GM10248 (cell line): Measurements from ENCODE around the gene SEC22B.
A peak's percentile ranks its signal among the peaks of the same experiment; 100 is the strongest.
"Not testable (repeated sequence)": the region's sequence is repeated elsewhere in the genome, so short reads cannot be mapped to it uniquely, and the experiment has no call there.

Experiments
- CTCF ChIA-PET: fragments of 300-600 bp; sonication (Branson Sonifier 250); formaldehyde crosslinking; extraction: SDS; loops from one replicate; lab custom pipeline; 2021; ENCODE audit warnings: antibody characterized with exemption; lab: Yijun Ruan, JAX
- POLR2A ChIA-PET: fragments of 350-650 bp; sonication (Branson Sonifier 250); formaldehyde crosslinking; extraction: SDS; loops from one replicate; lab custom pipeline; 2020; ENCODE audit warnings: antibody characterized with exemption; lab: Yijun Ruan, JAX
- DNase-seq: peaks from one replicate; pipeline ENCODE4 v3.0.0; 2012; ENCODE audit errors: extremely low spot score
- TF ChIP-seq, protein P1 (sequence below): IDR thresholded peaks from 2 replicates; pipeline ENCODE4 v1.5.1; 2012; ENCODE audit warnings: mild to moderate bottlenecking, low read depth; ENCODE audit errors: extremely low read depth, missing control alignments, control extremely low read depth

Gene SEC22B

DNA sequence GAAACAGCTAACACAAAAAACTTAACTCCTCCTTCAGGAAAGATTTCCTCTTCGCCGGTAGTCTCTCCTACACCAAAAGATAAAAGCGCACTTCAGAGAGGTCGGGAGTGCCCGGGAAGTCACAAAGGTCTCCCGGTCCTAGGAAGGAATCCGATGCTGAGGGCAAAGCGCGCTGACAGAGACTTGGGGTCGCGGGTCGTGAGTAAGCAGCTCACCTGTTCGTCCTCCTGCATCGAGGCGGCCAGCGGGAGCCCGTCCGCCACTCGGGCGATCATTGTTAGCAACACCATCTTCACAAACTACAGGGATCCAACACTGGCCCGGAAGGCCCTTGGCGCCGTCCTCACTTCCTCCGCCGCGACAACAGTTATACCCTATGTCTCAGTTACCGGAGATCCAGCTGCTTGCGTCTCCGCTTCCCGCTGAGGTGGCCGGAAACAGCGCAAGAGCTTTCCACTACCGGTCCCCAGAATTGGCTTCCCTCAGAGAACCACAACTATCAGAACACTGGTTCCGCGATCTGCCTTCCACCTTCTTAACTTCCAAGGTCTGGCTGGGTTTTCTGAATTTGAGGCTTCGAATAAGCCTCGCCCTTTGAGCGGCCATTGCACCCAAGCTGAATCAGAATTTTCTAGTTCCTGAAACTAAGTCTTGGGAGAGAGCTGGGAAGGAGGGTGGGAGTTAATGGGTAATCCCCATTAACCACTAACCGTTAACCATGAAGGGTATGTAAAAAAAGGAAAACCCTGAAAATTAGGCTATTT is at the start of gene SEC22B:
SEC22B (minus strand) TSS at position 429 of the 764 bp plus-strand sequence; CDS start at position 290, 139 bp downstream.
- ChIA-PET CTCF (interaction anchor here (1.1 kb wide), 1 partner anchor 304 kb away, joined by 3 read pairs; no protein-coding TSS in a partner anchor), POLR2A (no interaction called here)
- peak; percentile 89 for DNase-seq
- TF ChIP-seq, protein P1, sequence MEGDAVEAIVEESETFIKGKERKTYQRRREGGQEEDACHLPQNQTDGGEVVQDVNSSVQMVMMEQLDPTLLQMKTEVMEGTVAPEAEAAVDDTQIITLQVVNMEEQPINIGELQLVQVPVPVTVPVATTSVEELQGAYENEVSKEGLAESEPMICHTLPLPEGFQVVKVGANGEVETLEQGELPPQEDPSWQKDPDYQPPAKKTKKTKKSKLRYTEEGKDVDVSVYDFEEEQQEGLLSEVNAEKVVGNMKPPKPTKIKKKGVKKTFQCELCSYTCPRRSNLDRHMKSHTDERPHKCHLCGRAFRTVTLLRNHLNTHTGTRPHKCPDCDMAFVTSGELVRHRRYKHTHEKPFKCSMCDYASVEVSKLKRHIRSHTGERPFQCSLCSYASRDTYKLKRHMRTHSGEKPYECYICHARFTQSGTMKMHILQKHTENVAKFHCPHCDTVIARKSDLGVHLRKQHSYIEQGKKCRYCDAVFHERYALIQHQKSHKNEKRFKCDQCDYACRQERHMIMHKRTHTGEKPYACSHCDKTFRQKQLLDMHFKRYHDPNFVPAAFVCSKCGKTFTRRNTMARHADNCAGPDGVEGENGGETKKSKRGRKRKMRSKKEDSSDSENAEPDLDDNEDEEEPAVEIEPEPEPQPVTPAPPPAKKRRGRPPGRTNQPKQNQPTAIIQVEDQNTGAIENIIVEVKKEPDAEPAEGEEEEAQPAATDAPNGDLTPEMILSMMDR = no peak

DNA sequence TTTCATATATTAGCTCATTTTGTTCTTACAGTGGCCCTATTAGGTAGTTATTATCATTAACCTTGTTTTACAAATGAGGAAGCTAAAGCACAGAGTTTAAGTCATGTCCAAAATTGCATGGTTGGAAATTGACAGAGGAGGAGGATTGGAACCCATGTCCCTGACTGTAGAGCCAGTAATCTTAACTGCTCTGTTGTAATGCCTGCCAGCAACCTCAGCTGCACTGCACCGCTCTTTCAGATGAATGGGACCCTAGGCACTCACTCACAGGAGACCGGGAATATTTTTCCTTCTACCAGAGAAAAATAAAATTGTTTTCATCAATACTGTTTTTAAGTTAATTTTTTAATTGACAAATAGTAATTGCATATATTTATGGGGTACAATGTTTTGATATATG is 41.6 kb upstream of the SEC22B start:
- DNase-seq, CTCF ChIA-PET, POLR2A ChIA-PET: not testable (repeated sequence)

DNA sequence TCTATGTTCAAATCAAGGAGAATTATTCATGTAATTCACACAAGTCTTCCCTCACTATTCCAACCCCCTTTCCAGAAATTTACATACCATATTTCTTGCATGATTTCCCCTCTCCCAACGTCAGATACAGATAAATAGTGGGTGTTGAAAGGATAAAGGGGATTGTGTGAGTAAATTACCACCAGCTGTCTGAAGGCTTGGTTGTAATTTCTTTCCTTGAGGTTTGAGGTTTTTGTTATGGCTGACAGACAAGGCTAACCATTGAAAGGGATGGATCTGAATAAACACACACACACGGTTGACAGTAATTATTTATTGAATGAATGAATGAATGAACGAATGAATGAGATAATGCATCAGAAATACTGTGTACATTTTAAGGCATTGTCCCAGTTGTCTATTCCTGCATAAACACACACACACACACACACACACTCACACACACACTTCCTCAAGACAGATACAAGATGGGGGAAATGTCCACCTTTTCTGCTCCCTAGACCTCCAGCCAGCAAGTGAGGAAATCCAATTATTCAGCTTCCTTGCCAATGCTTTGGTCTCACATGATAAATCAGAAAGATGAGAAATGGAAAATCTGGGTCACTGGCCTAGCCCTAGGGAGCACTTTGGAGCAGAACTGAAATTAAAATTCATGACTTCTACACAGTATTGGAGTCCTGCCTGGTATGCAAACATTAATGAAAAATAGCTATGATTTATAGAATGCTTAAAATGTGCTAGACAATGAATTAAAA is 41.0 kb upstream of the SEC22B start:
- POLR2A ChIA-PET, CTCF ChIA-PET, DNase-seq: not testable (repeated sequence)

DNA sequence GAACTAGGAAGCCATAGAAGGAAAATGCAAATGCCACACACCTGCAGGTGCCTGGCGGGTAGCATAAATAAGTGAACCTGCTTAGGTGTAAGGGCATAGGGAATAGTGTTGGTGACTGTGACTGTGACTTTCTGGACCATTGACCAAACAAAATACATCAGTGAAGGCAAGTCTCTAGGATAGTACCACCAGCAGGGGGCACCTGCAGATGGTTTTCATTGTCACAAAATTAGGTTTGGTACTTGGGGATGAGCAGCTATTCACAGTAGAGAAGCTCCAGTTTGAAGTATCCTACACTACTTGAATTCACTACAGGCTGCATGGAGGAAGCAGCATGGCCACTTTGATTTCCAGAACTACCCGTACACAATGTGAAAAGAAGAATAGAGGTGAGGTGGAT is 37.3 kb upstream of the SEC22B start:
- CTCF ChIA-PET, DNase-seq, POLR2A ChIA-PET: not testable (repeated sequence)

DNA sequence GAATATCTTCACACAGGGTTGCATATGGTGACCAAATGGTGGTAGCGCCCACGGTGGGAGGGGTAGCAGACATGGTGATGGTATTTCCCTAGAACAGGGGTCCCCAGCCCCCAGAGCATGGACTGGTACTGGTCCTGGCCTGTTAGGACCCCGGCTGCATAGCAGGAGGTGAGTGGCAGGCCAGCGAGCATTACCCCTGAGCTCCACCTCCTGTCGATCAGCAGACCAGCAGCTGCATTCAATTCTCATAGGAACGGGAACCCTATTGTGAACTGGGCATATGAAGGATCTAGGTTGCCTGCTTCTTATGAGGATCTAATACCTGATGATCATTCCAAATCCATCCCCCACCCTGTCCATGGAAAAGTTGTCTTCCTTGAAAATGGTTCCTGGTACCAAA is 34.4 kb upstream of the SEC22B start:
- DNase-seq, POLR2A ChIA-PET, CTCF ChIA-PET: not testable (repeated sequence)

DNA sequence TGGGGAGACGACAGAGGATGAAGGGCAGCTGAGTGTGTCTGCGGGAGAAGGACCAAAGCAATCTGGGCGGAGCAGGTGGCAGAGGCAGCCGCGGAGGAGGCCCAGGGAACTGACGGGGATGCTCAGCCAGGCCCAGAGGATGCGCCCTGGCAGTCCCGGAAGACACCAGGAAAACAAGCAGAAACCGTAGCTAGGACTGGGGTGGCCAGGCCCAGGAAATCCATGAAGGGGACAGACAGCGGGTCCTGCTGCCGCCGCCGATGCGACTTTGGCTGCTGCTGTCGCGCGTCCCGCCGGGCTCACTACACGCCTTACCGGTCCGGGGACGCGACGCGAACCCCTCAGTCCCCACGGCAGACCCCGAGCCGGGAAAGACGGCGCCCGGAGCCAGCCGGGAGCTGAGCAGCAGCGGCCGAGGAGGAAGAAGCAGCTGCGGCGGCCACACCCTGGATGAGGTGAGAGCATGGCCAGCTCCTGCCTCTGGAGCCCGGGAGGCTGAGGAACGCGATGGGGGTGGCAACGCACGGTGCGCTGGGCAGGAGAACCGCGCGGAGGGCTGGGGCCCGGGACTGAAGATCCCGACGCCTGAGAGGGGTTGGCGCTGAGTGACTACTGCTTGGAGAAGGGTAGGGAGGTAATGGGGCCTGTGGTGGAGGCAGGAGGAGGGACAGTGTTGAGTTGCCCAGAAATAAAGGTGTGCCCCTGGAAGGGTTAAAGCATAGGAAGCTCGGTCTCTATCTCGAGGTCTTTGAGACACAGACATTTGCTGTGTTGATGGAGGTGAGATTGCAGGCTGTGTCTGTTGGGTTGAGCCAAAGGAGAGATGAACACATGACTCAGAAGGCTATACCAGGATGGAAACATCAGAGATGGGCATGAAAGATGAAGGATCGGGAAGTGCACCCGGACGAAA is 20.8 kb upstream of the SEC22B start:
- CTCF ChIA-PET, POLR2A ChIA-PET, DNase-seq: not testable (repeated sequence)

DNA sequence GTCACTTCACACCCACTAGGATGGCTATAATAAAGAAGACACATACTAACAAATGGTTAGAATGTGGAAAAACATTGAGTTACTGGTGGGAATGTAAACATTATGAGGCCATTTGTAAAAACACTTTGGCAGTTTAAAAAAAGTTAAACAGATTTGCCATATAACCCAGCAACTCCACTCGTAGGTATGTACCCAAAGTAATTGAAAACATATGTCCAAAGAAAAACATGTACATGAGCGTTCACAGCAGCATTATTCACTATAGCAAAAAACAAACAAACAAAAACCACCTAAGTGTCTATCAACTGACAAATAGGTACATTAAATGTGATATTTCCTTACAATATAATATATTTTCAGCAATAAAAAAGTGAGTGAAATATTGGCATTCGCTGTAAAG is 12.3 kb upstream of the SEC22B start:
- CTCF ChIA-PET, POLR2A ChIA-PET, DNase-seq: not testable (repeated sequence)

DNA sequence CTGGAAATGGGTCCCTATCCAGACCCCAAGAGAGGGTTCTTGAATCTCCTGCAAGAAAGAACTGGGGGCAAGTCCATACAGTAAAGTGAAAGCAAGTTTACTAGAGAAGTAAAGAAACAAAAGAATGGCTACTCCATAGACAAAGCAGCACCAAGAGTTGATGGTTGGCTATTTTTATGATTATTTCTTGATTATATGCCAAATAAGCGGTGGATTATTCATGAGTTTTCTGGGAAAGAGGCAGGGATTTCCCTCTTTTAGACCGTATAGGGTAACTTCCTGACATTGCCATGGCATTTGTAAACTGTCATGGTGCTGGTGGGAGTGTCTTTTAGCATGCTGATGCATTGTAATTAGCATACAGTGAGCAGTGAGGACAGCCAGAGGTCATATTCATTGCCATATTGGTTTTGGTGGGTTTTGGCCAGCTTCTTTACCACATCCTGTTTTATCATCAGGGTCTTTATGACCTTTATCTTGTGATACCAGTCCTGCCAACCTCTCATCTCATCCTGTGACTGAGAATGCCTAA is 5.9 kb upstream of the SEC22B start:
- DNase-seq, POLR2A ChIA-PET, CTCF ChIA-PET: not testable (repeated sequence)

DNA sequence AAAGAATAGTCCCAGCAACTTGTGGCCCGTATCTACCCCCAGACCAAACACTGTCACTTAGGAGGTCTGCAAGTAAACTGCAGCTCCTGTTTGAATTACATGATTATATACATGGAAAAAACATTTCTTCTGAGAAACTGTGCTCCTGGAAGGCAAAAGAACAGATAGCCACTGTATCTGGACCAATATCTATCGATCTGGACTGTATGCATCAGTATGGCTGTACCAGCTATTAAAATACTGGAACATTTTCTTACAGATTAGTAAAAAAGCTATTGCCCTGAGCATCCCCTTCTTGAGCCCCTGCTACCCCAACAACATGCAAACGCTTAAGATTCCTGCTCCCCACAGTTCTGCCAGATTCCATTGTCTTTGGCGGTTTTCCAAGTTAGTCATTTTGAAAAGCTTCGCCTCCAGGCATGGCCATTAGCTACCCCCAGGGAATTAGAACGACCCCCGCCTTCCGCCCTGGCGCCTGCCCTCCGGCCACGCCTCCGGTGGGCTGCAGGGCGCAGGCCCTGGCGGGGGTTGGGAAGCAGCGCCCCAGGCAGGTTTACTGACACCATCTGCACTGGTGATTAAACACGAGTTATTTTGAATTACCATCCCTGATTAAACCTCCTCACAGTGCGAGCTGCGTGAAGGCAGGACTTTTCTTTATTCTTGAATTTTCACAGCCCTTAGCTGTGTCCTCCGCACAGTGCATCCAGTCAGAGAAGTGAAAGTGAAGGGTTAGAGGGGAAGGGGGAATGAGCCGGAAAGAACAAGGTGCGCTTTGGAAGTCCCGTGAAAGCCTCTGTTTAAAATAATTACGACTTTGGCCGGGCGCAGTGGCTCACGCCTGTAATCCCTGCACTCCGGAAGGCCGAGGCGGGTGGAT is 3.7 kb upstream of the SEC22B start:
- CTCF ChIA-PET, DNase-seq, POLR2A ChIA-PET: not testable (repeated sequence)
